Brain pericyte (primary cell): ENCODE measurements around the gene MCM8.
"Not testable (repeated sequence)": the region's sequence is repeated elsewhere in the genome, so short reads cannot be mapped to it uniquely, and the experiment has no call there.

ENCODE experiments used
- DNase-seq: peaks from one replicate; pipeline ENCODE4 v3.0.0-alpha.2; 2012; ENCODE audit warnings: low read depth, low spot score

Gene MCM8

GRCh38 chr20:6000871-6001270 is 50.4 kb downstream of the MCM8 start:
- no peak for DNase-seq

- no peak for DNase-seq
Observed at GRCh38 chr20:6006603-6006949, 56.1 kb downstream of the MCM8 start.

GRCh38 chr20:6007094-6007528 is 56.7 kb downstream of the MCM8 start:
- DNase-seq = no peak

- no peak for DNase-seq
Observed at GRCh38 chr20:6007529-6008103, 57.2 kb downstream of the MCM8 start.

- DNase-seq = no peak
Observed at GRCh38 chr20:6008254-6008653, 57.8 kb downstream of the MCM8 start.

GRCh38 chr20:6012179-6012578 is 61.7 kb downstream of the MCM8 start:
- no peak for DNase-seq

- DNase-seq = no peak
Observed at GRCh38 chr20:6014017-6014416, 63.6 kb downstream of the MCM8 start.

- no peak for DNase-seq
Observed at GRCh38 chr20:6014957-6015356, 64.5 kb downstream of the MCM8 start.

- no peak for DNase-seq
Observed at GRCh38 chr20:6017467-6017866, 67.0 kb downstream of the MCM8 start.

- DNase-seq = no peak
Observed at GRCh38 chr20:6017880-6018279, 67.4 kb downstream of the MCM8 start.

GRCh38 chr20:6024768-6025167 is 74.3 kb downstream of the MCM8 start:
- no peak for DNase-seq

- DNase-seq = no peak
Observed at GRCh38 chr20:6026051-6026450, 75.6 kb downstream of the MCM8 start.

GRCh38 chr20:6028818-6029217 is 78.4 kb downstream of the MCM8 start:
- no peak for DNase-seq

GRCh38 chr20:6029538-6029937 is 79.1 kb downstream of the MCM8 start:
- no peak for DNase-seq

- DNase-seq = no peak
Observed at GRCh38 chr20:6030453-6031080, 80.1 kb downstream of the MCM8 start.

- not testable (repeated sequence) for DNase-seq
Observed at GRCh38 chr20:6032907-6033306, 82.5 kb downstream of the MCM8 start.

- no peak for DNase-seq
Observed at GRCh38 chr20:6034134-6034969, 83.9 kb downstream of the MCM8 start.

GRCh38 chr20:6036213-6036612 is 85.8 kb downstream of the MCM8 start:
- no peak for DNase-seq

GRCh38 chr20:6037082-6037481 is 86.6 kb downstream of the MCM8 start:
- no peak for DNase-seq

GRCh38 chr20:6038256-6038655 is 87.8 kb downstream of the MCM8 start:
- DNase-seq = no peak

GRCh38 chr20:6039766-6040165 is 89.3 kb downstream of the MCM8 start:
- DNase-seq = no peak

- no peak for DNase-seq
Observed at GRCh38 chr20:6040540-6040939, 90.1 kb downstream of the MCM8 start.
